Parathyroid adenoma (tissue), 2 donors: ENCODE results near the gene PEAK1.

ENCODE experiments used
- H2AFZ ChIP-seq: fragments of 300-600 bp; sonication (generic); one replicate; pipeline ENCODE4 v1.7.0; 2017; ENCODE audit warnings: antibody characterized with exemption, mild to moderate bottlenecking
- H3K27ac ChIP-seq: fragments of 300-600 bp; sonication (generic); one replicate; pipeline ENCODE4 v1.7.0; 2017
- H3K27me3 ChIP-seq: fragments of 300-600 bp; sonication (generic); one replicate; pipeline ENCODE4 v1.7.0; 2017; ENCODE audit warnings: low read length; ENCODE audit not compliant: control insufficient read depth, insufficient read depth
- H3K36me3 ChIP-seq: fragments of 300-600 bp; sonication (generic); one replicate; pipeline ENCODE4 v1.7.0; 2017; ENCODE audit warnings: low read length; ENCODE audit not compliant: control insufficient read depth, insufficient read depth
- H3K4me1 ChIP-seq: fragments of 300-600 bp; sonication (generic); one replicate; pipeline ENCODE4 v1.7.0; 2017; ENCODE audit warnings: control low read depth
- H3K4me2 ChIP-seq: fragments of 300-600 bp; sonication (generic); one replicate; pipeline ENCODE4 v1.7.0; 2017; ENCODE audit warnings: low read length
- H3K4me3 ChIP-seq: fragments of 300-600 bp; sonication (generic); one replicate; pipeline ENCODE4 v1.7.0; 2017; ENCODE audit warnings: low read depth, low read length
- H3K79me2 ChIP-seq: fragments of 300-600 bp; sonication (generic); one replicate; pipeline ENCODE4 v1.7.0; 2017; ENCODE audit warnings: control low read depth
- H3K9ac ChIP-seq: fragments of 300-600 bp; sonication (generic); one replicate; pipeline ENCODE4 v1.7.0; 2017; ENCODE audit warnings: mild to moderate bottlenecking
- H3K9me3 ChIP-seq: fragments of 300-600 bp; sonication (generic); one replicate; pipeline ENCODE4 v1.7.0; 2017; ENCODE audit warnings: low read length; ENCODE audit not compliant: control insufficient read depth
- CTCF ChIP-seq: fragments of 300-600 bp; sonication (generic); IDR thresholded peaks from one replicate; pipeline ENCODE4 v1.7.0; 2017; ENCODE audit warnings: antibody characterized with exemption, mild to moderate bottlenecking
- donor health status: primary hyperparathyroidism.

Gene PEAK1

GRCh38 chr15:77440378-77440999, 20.6 kb upstream of the PEAK1 start:
- H3K36me3 ChIP-seq: no peaks in the 10 kb centered on the region
- H3K27me3 ChIP-seq: no peaks in the 10 kb centered on the region
- no peak overlapping the region for H3K4me3 ChIP-seq
- H3K9me3 ChIP-seq: no peaks in the 10 kb centered on the region
- no peak overlapping the region for H3K4me2 ChIP-seq
- no peak overlapping the region for H3K27ac ChIP-seq
- no peak for TF ChIP-seq CTCF
- H3K4me1 ChIP-seq: no peaks in the 10 kb centered on the region
- peaks cover 7% of the 10 kb centered on the region for H3K79me2 ChIP-seq
- no peak overlapping the region for H2AFZ ChIP-seq
- no peak overlapping the region for H3K9ac ChIP-seq

GRCh38 chr15:77437264-77437663, 17.4 kb upstream of the PEAK1 start:
- Histone ChIP-seq H3K4me1 (no peaks in the 10 kb centered on the region), H3K4me2 (no peak overlapping the region), H3K27me3 (no peaks in the 10 kb centered on the region), H2AFZ (no peak overlapping the region), H3K9ac (no peak overlapping the region), H3K36me3 (no peaks in the 10 kb centered on the region), H3K4me3 (no peak overlapping the region), H3K9me3 (no peaks in the 10 kb centered on the region), H3K27ac (no peak overlapping the region), H3K79me2 (peaks cover 7% of the 10 kb centered on the region)
- no peak for TF ChIP-seq CTCF

- Histone ChIP-seq H3K4me3 (no peak overlapping the region), H3K79me2 (peaks cover 9% of the 10 kb centered on the region), H3K9ac (no peak overlapping the region), H3K27ac (no peak overlapping the region), H3K36me3 (no peaks in the 10 kb centered on the region), H3K4me2 (no peak overlapping the region), H3K4me1 (no peaks in the 10 kb centered on the region), H3K9me3 (no peaks in the 10 kb centered on the region), H2AFZ (no peak overlapping the region), H3K27me3 (no peaks in the 10 kb centered on the region)
- TF ChIP-seq CTCF: no peak
Measured at GRCh38 chr15:77436822-77437221, 16.9 kb upstream of the PEAK1 start.

- Histone ChIP-seq H3K9ac (no peak overlapping the region), H3K4me1 (peaks cover 4% of the 10 kb centered on the region), H3K79me2 (peaks cover 9% of the 10 kb centered on the region), H3K27ac (no peak overlapping the region), H3K4me3 (no peak overlapping the region), H3K4me2 (no peak overlapping the region), H3K36me3 (no peaks in the 10 kb centered on the region), H3K9me3 (no peaks in the 10 kb centered on the region), H3K27me3 (no peaks in the 10 kb centered on the region), H2AFZ (no peak overlapping the region)
- TF ChIP-seq CTCF: no peak
Measured at GRCh38 chr15:77430652-77431051, 10.7 kb upstream of the PEAK1 start.

- Histone ChIP-seq H3K27me3 (no peaks in the 10 kb centered on the region), H3K4me1 (peaks cover 4% of the 10 kb centered on the region), H3K27ac (no peak overlapping the region), H3K79me2 (peaks cover 12% of the 10 kb centered on the region), H2AFZ (no peak overlapping the region), H3K9me3 (no peaks in the 10 kb centered on the region), H3K9ac (no peak overlapping the region), H3K36me3 (no peaks in the 10 kb centered on the region), H3K4me3 (no peak overlapping the region), H3K4me2 (no peak overlapping the region)
- TF ChIP-seq CTCF: no peak
Measured at GRCh38 chr15:77430213-77430612, 10.3 kb upstream of the PEAK1 start.
